NCI-H146 treated with DMSO at 0.1 percent for 48 hours (cell line): ENCODE results near the gene UPK3B.
"Not testable (repeated sequence)": the region's sequence is repeated elsewhere in the genome, so short reads cannot be mapped to it uniquely, and the experiment has no call there.

Experiments used
- DNase-seq: peaks from one replicate; lab custom pipeline; 2025; ENCODE audit not compliant: unreplicated experiment; lab: John Stamatoyannopoulos, UW

UPK3B gene

GRCh38 chr7:76512941-76513816 lies 2.8 kb downstream of the UPK3B start:
- DNase-seq: no peak

- no peak for DNase-seq
These were observed 3.8 kb downstream of the UPK3B start for GRCh38 chr7:76513817-76514799.

- no peak for DNase-seq
These were observed 4.8 kb downstream of the UPK3B start for GRCh38 chr7:76514926-76515771.

- DNase-seq: no peak
These were observed 5.7 kb downstream of the UPK3B start for GRCh38 chr7:76515999-76516443.

GRCh38 chr7:76516932-76517331 lies 6.6 kb downstream of the UPK3B start:
- not testable (repeated sequence) for DNase-seq

- not testable (repeated sequence) for DNase-seq
These were observed 15.8 kb downstream of the UPK3B start for GRCh38 chr7:76526183-76526582.

- DNase-seq: not testable (repeated sequence)
These were observed 21.3 kb downstream of the UPK3B start for GRCh38 chr7:76531643-76532042.

- DNase-seq: not testable (repeated sequence)
These were observed 32.8 kb downstream of the UPK3B start, which contains the start of gene SPDYE16 for GRCh38 chr7:76543197-76543596. Gene SPDYE16 (minus strand): TSS chr7:76543297. CDS start chr7:76541459, 1,838 bp downstream.

GRCh38 chr7:76549025-76549854 lies 38.9 kb downstream of the UPK3B start:
- DNase-seq: peak; percentile 44

- not testable (repeated sequence) for DNase-seq
These were observed 39.5 kb downstream of the UPK3B start for GRCh38 chr7:76549855-76550248.

- DNase-seq: not testable (repeated sequence)
These were observed 41.6 kb downstream of the UPK3B start for GRCh38 chr7:76551992-76552391.

- DNase-seq: not testable (repeated sequence)
These were observed 49.3 kb downstream of the UPK3B start for GRCh38 chr7:76559685-76560084.

GRCh38 chr7:76560157-76560556 lies 49.8 kb downstream of the UPK3B start:
- DNase-seq: not testable (repeated sequence)

- DNase-seq: not testable (repeated sequence)
These were observed 51.0 kb downstream of the UPK3B start for GRCh38 chr7:76561342-76561741.

- not testable (repeated sequence) for DNase-seq
These were observed 54.6 kb downstream of the UPK3B start for GRCh38 chr7:76565001-76565400.
